ENCODE data around the gene CPN2. TPM values are rescaled to one million over a fixed set of nuclear protein-coding genes. Genes with fewer than 3 reads are reported as not detected.

CPN2 gene
- total RNA-seq, 4 donors from 2014 or later, result not detected

- Histone ChIP-seq H3K36me3 (no peaks in the 10 kb centered on the region), H3K9me3 (peaks cover 0 to 4% (median 0%) of the 10 kb centered on the region in 4 donors), H3K27me3 (no peaks in the 10 kb centered on the region), H3K27ac (no peak overlapping the region), H3K4me3 (peak overlapping the region in 2 of 4 donors; percentile 53 to 55), H3K4me1 (peaks cover 0 to 10% (median 4%) of the 10 kb centered on the region in 4 donors)
- TF ChIP-seq POLR2A (IDR thresholded peaks at IDR 0.05) (no peak), CTCF (IDR thresholded peaks at IDR 0.05) (no peak)
- no peak for DNase-seq
Observed at GRCh38 chr3:194333981-194334320, 17.2 kb downstream of the CPN2 start.

- Histone ChIP-seq H3K4me1 (peaks cover 0 to 10% (median 4%) of the 10 kb centered on the region in 4 donors), H3K9me3 (peaks cover 0 to 4% (median 0%) of the 10 kb centered on the region in 4 donors), H3K27ac (no peak overlapping the region), H3K27me3 (no peaks in the 10 kb centered on the region), H3K4me3 (peak overlapping the region; percentile 21 to 55 (median 47)), H3K36me3 (no peaks in the 10 kb centered on the region)
- peak; percentile 79 to 93 (median 91) for DNase-seq
- no peak for TF ChIP-seq POLR2A (IDR thresholded peaks at IDR 0.05)
- TF ChIP-seq CTCF (IDR thresholded peaks at IDR 0.05), result peak; percentile 93 to 99 (median 97)
Observed at GRCh38 chr3:194333212-194333980, 17.7 kb downstream of the CPN2 start.

- Histone ChIP-seq H3K27ac (no peak overlapping the region), H3K9me3 (peaks cover 0 to 4% (median 0%) of the 10 kb centered on the region in 4 donors), H3K36me3 (no peaks in the 10 kb centered on the region), H3K4me3 (no peak overlapping the region), H3K27me3 (no peaks in the 10 kb centered on the region), H3K4me1 (peaks cover 0 to 10% (median 4%) of the 10 kb centered on the region in 4 donors)
- no peak for TF ChIP-seq CTCF (IDR thresholded peaks at IDR 0.05)
- no peak for DNase-seq
Observed at GRCh38 chr3:194332858-194333211, 18.3 kb downstream of the CPN2 start.

DNA sequence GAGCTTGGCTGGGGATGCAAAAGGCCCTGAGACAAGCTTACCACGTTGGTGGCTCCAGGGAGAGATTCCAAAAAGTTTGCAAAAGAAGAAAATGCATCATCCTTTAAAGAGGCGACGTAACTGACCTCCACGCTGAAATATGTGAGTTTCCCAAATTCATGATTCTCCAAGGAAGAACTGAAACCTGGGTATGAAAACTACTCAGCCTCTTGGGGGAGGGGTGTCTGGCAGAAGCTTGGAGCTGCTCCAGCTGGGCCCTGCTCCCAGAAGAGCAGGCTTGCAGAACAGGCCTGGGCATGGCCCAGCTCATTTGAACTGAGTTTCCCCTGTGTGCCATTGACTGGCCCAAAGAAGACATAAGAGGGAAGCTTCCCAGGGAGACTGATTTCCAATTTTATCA, 20.5 kb downstream of the CPN2 start:
- no peaks in the 10 kb centered on the region for H3K36me3 ChIP-seq
- H3K27ac ChIP-seq, result no peak overlapping the region
- H3K4me1 ChIP-seq, result peaks cover 0 to 10% (median 4%) of the 10 kb centered on the region in 4 donors
- DNase-seq, result no peak
- no peak overlapping the region for H3K4me3 ChIP-seq
- no peaks in the 10 kb centered on the region for H3K27me3 ChIP-seq
- TF ChIP-seq POLR2A (IDR thresholded peaks at IDR 0.05) (no peak), CTCF (IDR thresholded peaks at IDR 0.05) (no peak)
- H3K9me3 ChIP-seq, result peaks cover 0 to 4% (median 0%) of the 10 kb centered on the region in 4 donors

DNA sequence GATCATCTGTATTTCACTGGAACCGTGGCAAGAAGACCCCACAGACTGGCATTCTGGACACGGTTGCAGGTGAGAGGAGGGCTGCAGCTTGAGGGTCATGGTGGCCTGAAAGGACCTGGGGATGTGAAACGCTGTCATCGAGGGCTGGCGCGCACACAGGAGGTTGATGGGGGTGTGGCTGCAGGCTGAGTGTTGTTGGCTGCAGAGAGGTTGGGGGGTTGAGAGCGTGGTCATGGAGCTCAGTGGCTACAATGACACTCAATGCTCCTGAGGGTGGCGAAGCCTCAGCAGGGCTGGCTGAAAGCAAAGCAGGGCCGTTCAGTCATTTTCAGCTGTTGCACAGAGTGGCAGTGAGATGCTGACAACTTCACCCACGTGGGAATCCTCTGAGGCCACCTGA, 21.0 kb downstream of the CPN2 start:
- Histone ChIP-seq H3K27ac (no peak overlapping the region), H3K4me1 (peaks cover 0 to 10% (median 4%) of the 10 kb centered on the region in 4 donors), H3K9me3 (peaks cover 0 to 4% (median 0%) of the 10 kb centered on the region in 4 donors), H3K36me3 (no peaks in the 10 kb centered on the region), H3K27me3 (no peaks in the 10 kb centered on the region), H3K4me3 (no peak overlapping the region)
- no peak for TF ChIP-seq CTCF (IDR thresholded peaks at IDR 0.05)
- no peak for DNase-seq
